Measurements from ENCODE around the gene MMGT1. TPM values are rescaled to one million over a fixed set of nuclear protein-coding genes. Genes with fewer than 3 reads are reported as not detected.

The MMGT1 gene
- total and polyA plus RNA-seq, 2 experiments from 2014 or later, result 6.9 to 25.4 TPM

DNA sequence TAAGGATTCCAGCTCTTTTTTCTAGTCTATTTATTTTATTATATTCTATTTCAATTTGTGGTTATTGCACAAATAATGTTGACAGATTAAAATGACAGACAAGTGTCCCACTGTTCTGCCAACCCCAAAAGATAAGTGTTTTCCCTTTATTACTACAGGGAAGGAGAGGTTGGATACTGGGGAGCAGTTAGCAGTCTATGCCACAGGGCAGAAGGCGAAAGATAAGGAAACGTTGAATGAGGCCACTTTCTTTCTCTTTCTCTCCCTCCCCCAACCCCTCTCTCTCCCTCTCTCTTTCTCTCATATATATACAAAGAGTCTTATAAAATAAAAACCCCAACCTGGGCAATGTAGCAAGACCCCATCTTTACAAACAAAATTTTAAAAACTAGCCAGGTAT is 43.1 kb upstream of the MMGT1 start:
- H3K4me2 ChIP-seq, result no peak overlapping the region
- DNase-seq (ENCODE audit: low spot score) (no peak), ATAC-seq (no peak)
- no peaks in the 10 kb centered on the region for H3F3A ChIP-seq (replicated peaks; ENCODE audit: low read depth)
- H3K4me1 ChIP-seq (ENCODE audit: insufficient read depth), result no peaks in the 10 kb centered on the region
- no peaks in the 10 kb centered on the region; the same call in 1 of the 2 replicates for H3K36me3 ChIP-seq (ENCODE audit: insufficient read depth)
- no peaks in the 10 kb centered on the region for H3K27me3 ChIP-seq (ENCODE audit: insufficient read depth)
- Mint-ChIP-seq H3K4me1 (no peaks in the 10 kb centered on the region), H3K27ac (no peak overlapping the region), H3K4me3 (no peak overlapping the region), H3K27me3 (ENCODE audit: insufficient read depth, low read depth, poor library complexity) (no peaks in the 10 kb centered on the region), H3K36me3 (ENCODE audit: low read depth) (peaks cover 30% of the 10 kb centered on the region), H3K9me3 (no peaks in the 10 kb centered on the region; the same call in 2 of the 3 replicates)
- no peaks in the 10 kb centered on the region for H3K9me2 ChIP-seq (ENCODE audit: insufficient read depth)
- no peak for TF ChIP-seq CTCF (conservative IDR thresholded peaks at IDR 0.05; ENCODE audit: low read depth in 2 of 2)
- TF ChIP-seq, protein P1, sequence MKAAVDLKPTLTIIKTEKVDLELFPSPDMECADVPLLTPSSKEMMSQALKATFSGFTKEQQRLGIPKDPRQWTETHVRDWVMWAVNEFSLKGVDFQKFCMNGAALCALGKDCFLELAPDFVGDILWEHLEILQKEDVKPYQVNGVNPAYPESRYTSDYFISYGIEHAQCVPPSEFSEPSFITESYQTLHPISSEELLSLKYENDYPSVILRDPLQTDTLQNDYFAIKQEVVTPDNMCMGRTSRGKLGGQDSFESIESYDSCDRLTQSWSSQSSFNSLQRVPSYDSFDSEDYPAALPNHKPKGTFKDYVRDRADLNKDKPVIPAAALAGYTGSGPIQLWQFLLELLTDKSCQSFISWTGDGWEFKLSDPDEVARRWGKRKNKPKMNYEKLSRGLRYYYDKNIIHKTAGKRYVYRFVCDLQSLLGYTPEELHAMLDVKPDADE (IDR thresholded peaks at IDR 0.05), result no peak
- TF ChIP-seq POLR2AphosphoS5 (IDR thresholded peaks at IDR 0.05; ENCODE audit: low read depth), result no peak
- no peak for TF ChIP-seq STAT1 (IDR thresholded peaks at IDR 0.05; ENCODE audit: unreplicated experiment)
- TF ChIP-seq EZH2phosphoT487 (IDR thresholded peaks at IDR 0.05; ENCODE audit: unreplicated experiment), result no peak
- TF ChIP-seq ZNF331 (CRISPR knock-in tag; IDR thresholded peaks at IDR 0.05; ENCODE audit: low read depth), result no peak
- no peak overlapping the region for H3K4me3 ChIP-seq
- no peaks in the 10 kb centered on the region for H4K20me1 ChIP-seq (replicated peaks; ENCODE audit: insufficient read depth)
- no peak overlapping the region for H3K27ac ChIP-seq (ENCODE audit: low read depth)
- H2AFZ ChIP-seq, result no peak overlapping the region
- no peaks in the 10 kb centered on the region for H3K79me2 ChIP-seq (replicated peaks; ENCODE audit: insufficient read depth)

- Histone ChIP-seq H3K36me3 (ENCODE audit: insufficient read depth) (no peaks in the 10 kb centered on the region; the same call in 1 of the 2 replicates), H3K4me1 (ENCODE audit: insufficient read depth) (no peaks in the 10 kb centered on the region), H3K79me2 (replicated peaks; ENCODE audit: insufficient read depth) (no peaks in the 10 kb centered on the region), H3K27ac (ENCODE audit: low read depth) (no peak overlapping the region), H3K9me2 (ENCODE audit: insufficient read depth) (no peaks in the 10 kb centered on the region), H3K27me3 (ENCODE audit: insufficient read depth) (no peaks in the 10 kb centered on the region), H4K20me1 (replicated peaks; ENCODE audit: insufficient read depth) (no peaks in the 10 kb centered on the region), H3K4me2 (no peak overlapping the region), H3K4me3 (no peak overlapping the region), H3F3A (replicated peaks; ENCODE audit: low read depth) (no peaks in the 10 kb centered on the region), H2AFZ (no peak overlapping the region)
- peaks cover 18% of the 10 kb centered on the region for H3K36me3 Mint-ChIP-seq (ENCODE audit: low read depth)
- H3K27me3 Mint-ChIP-seq (ENCODE audit: insufficient read depth, low read depth, poor library complexity), result no peaks in the 10 kb centered on the region
- H3K4me3 Mint-ChIP-seq, result no peak overlapping the region
- ATAC-seq (no peak), DNase-seq (ENCODE audit: low spot score) (no peak)
- TF ChIP-seq, protein P1 (IDR thresholded peaks at IDR 0.05), result no peak
- TF ChIP-seq EZH2 (IDR thresholded peaks at IDR 0.05; ENCODE audit: low read depth, unreplicated experiment), result no peak
- TF ChIP-seq CREB1 (CRISPR knock-in tag; IDR thresholded peaks at IDR 0.05; ENCODE audit: low read depth), result no peak
- TF ChIP-seq ZNF331 (CRISPR knock-in tag; IDR thresholded peaks at IDR 0.05; ENCODE audit: low read depth), result no peak
- no peak for TF ChIP-seq JUNB (IDR thresholded peaks at IDR 0.05; ENCODE audit: unreplicated experiment)
- no peaks in the 10 kb centered on the region; the same call in 2 of the 3 replicates for H3K9me3 Mint-ChIP-seq
- H3K27ac Mint-ChIP-seq, result no peak overlapping the region
- no peaks in the 10 kb centered on the region for H3K4me1 Mint-ChIP-seq
These were observed 41.2 kb upstream of the MMGT1 start for GRCh38 chrX:136015016-136015415.

Measured in GM23338 (cell line).